Psoas muscle (tissue), 8 donors: ENCODE measurements around the gene GRIK5. TPM values are rescaled to one million over a fixed set of nuclear protein-coding genes. Genes with fewer than 3 reads are reported as not detected.
A peak's percentile ranks its signal among the peaks of the same experiment; 100 is the strongest.

ENCODE experiments used
- ATAC-seq, 4 donors: fragments of 200-7000 bp; cut with Tn5 transposase; one replicate each; pipeline ENCODE4 v1.9.1; 2020; ENCODE audit warnings: moderate library complexity in 3 of 4, mild to moderate bottlenecking in 2 of 4
- DNase-seq, 2 donors: peaks; one replicate each; pipeline ENCODE4 v3.0.0-alpha.2; 2020
- H3K27ac ChIP-seq: fragments of 200-600 bp; one replicate; pipeline ENCODE4 v1.8.0; 2022
- H3K27me3 ChIP-seq, 3 donors: fragments of 200-600 bp in 1 of 3; one replicate each; pipeline versions ENCODE4 v1.6.1 to v1.8.0; 2013 to 2022; ENCODE audit warnings: low read length in 2 of 3, mild to moderate bottlenecking in 2 of 3, moderate library complexity in 1 of 3; ENCODE audit not compliant: insufficient read depth in 3 of 3
- H3K36me3 ChIP-seq, 2 donors: fragments of 200-600 bp in 1 of 2; one replicate each; pipeline versions ENCODE4 v1.6.1 to v1.8.0; 2013 to 2022; ENCODE audit warnings: low read depth in 1 of 2, mild to moderate bottlenecking in 1 of 2, moderate library complexity in 1 of 2; ENCODE audit not compliant: insufficient read depth in 1 of 2
- H3K4me1 ChIP-seq: fragments of 200-600 bp; one replicate; pipeline ENCODE4 v1.8.0; 2022
- H3K4me3 ChIP-seq: fragments of 200-600 bp; one replicate; pipeline ENCODE4 v1.8.0; 2022; ENCODE audit warnings: mild to moderate bottlenecking
- H3K9me3 ChIP-seq: fragments of 200-600 bp; one replicate; pipeline ENCODE4 v1.8.0; 2022
- CTCF ChIP-seq: fragments of 200-600 bp; IDR thresholded peaks from one replicate; pipeline ENCODE4 v1.8.0; 2022; ENCODE audit warnings: antibody characterized with exemption
- WGBS, 3 donors: extraction: QIAGEN DNeasy Blood & Tissue Kit; methylation state at CpG; one replicate each; pipeline versions ENCODE4 v1.1.6 to v1.1.7; 2013; 5-methylcytosine and 5-hydroxymethylcytosine counted together
- intact Hi-C, 2 donors: fragments of 100-400 bp; cut with DNase I; formaldehyde crosslinking; loops; one replicate each; pipeline versions ENCODE4 v1.11.0 to v1.14.2; 2022
- polyA plus RNA-seq, 3 donors: library from polyadenylated mRNA; stranded (reverse); fragments of 200-250 nt; gene quantifications; one replicate each; pipeline ENCODE4 v1.2.3, GENCODE V29; 2013
- total RNA-seq, 4 donors: library from RNA; stranded (reverse); fragmentation: NEBNext Ultra II Directional in 2 of 4; extraction: Animal tissue kit (Norgen Biotek cat#: 25700) in 2 of 4; gene quantifications; one replicate each; pipeline versions ENCODE4 v1.2.1 to v1.2.4, GENCODE V29; 2021 to 2023
- donor health status: healthy with polysubstance abuse.
- donor health status: DM: no; HTN: no; CAD: no; lungs with moderate emphysema.
- donor health status: Bipolar disorder and iron deficiency.
- donor health status: healthy.
- donor health status: DM: yes; HTN: yes; CAD: no.
- donor health status: DM: no; HTN: no; CAD: no.
- donor health status: DM: no; HTN: no; CAD: no.
- donor health status: DM: yes; HTN: yes; CAD: no.

GRIK5 gene
- total and polyA plus RNA-seq, 7 donors: 0.26 to 0.88 (median 0.45) TPM

DNA sequence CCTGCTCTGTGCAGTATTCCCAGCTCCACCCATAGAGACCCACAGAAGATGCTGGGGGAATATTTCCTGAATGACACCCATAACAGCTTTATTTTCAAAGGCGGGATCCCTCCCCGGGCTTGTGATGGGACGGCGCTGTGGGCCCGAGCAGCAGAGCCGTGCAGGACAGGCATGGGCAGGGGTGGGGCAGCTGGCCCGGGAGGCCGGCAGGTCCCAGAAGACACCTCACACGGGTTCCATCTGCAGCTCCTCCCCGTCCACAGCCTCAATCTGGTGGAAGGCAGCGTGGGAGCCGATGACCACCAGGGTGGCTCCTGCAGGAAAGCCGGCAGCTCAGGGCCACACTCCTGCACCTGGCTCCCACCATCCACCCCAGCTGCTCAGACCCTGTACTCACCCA is 113.4 kb downstream of the GRIK5 start:
- no peak for DNase-seq

GRCh38 chr19:41955521-41955920 is 114.5 kb downstream of the GRIK5 start:
- ATAC-seq (no peak), DNase-seq (no peak)
- 73 to 78% (median 76%) methylated on average over 7 of the region's 7 CpGs for WGBS, 3 donors
- Histone ChIP-seq H3K36me3 (peaks cover 0 to 21% of the 10 kb centered on the region in 2 donors), H3K4me1 (peaks cover 16% of the 10 kb centered on the region), H3K4me3 (no peak overlapping the region), H3K27ac (no peak overlapping the region), H3K9me3 (no peaks in the 10 kb centered on the region), H3K27me3 (no peaks in the 10 kb centered on the region)
- no peak for TF ChIP-seq CTCF
- intact Hi-C loops: loop anchor here (5.0 kb wide), 2 partner anchors 73 to 93 kb away; partner anchors contain the start of genes RPS19 (in 2 of the 2) and ARHGEF1 (in 1 of the 2)

More for the DNA sequence above, 113.4 kb downstream of the GRIK5 start:
- H3K27me3 ChIP-seq: no peaks in the 10 kb centered on the region
- TF ChIP-seq CTCF: no peak
- intact Hi-C loops: loop anchor here (5.0 kb wide), 2 partner anchors 74 to 94 kb away; partner anchors contain the start of genes RPS19 (in 2 of the 2) and ARHGEF1 (in 1 of the 2)
- H3K4me3 ChIP-seq: no peak overlapping the region
- ATAC-seq: no peak
- H3K27ac ChIP-seq: no peak overlapping the region
- peaks cover 0 to 21% of the 10 kb centered on the region in 2 donors for H3K36me3 ChIP-seq
- no peaks in the 10 kb centered on the region for H3K9me3 ChIP-seq
- peaks cover 16% of the 10 kb centered on the region for H3K4me1 ChIP-seq
- 79 to 87% (median 83%) methylated on average over 13 of the region's 13 CpGs for WGBS, 3 donors

DNA sequence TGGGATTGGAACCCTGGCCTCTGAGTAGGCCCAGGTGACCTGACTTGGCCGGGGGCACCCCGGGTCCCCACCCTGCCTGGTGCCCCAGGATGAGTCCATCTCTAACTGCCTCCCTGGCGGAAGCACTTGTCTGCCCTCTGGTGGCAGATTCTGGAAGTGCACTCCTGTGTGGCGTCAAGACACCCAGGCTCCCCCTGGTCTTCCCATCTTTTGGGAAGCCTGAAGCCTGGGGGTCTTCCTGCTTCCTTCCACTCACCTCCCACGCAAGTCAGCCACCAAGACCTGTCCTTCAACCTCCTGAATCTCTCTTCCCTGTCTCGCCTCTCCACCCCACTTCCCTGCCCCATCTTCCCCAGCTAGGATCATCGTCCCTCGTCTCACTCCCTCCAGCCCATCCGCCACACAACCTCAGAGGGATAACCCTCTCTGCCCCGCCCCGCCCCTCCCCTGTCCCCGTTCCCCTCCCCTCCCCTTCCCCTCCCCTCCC is 118.3 kb downstream of the GRIK5 start:
- ATAC-seq (peak; percentile 65 to 87 (median 78)), DNase-seq (peak; percentile 76 to 88)
- 2 to 6% (median 3%) methylated on average over 10 to 12 of the region's 12 CpGs for WGBS, 3 donors
- peak; percentile 99 for TF ChIP-seq CTCF
- peaks cover 0 to 17% of the 10 kb centered on the region in 2 donors for H3K36me3 ChIP-seq
- intact Hi-C loops: no loop called here
- H3K4me3 ChIP-seq: no peak overlapping the region
- H3K9me3 ChIP-seq: no peaks in the 10 kb centered on the region
- H3K4me1 ChIP-seq: no peaks in the 10 kb centered on the region
- no peak overlapping the region for H3K27ac ChIP-seq
- H3K27me3 ChIP-seq: no peaks in the 10 kb centered on the region

Other genes starting within 250 kb of the GRIK5 start
- not detected for gene LYPD4, start 225.5 kb downstream of the GRIK5 start, total RNA-seq
- not detected for gene LYPD4, start 225.5 kb downstream of the GRIK5 start, polyA plus RNA-seq
- not detected for gene DMRTC2, start 225.2 kb downstream of the GRIK5 start, total RNA-seq
- not detected for gene DMRTC2, start 225.2 kb downstream of the GRIK5 start, polyA plus RNA-seq
- 100 to 1,000 TPM; 593 to 962 (median 730) TPM for gene RPS19, start 210.0 kb downstream of the GRIK5 start, total RNA-seq
- gene RPS19, start 210.0 kb downstream of the GRIK5 start, polyA plus RNA-seq: 1,000 to 10,000 TPM; 1,218 to 2,236 (median 1,284) TPM
- 1 to 10 TPM in 2 of 4 donors, under 1 TPM in 2; 0.30 to 1.4 (median 0.91) TPM for gene CD79A, start 192.9 kb downstream of the GRIK5 start, total RNA-seq
- 1 to 10 TPM in 1 of 3 donors, under 1 TPM in 2; 0.30 to 1.3 (median 0.87) TPM for gene CD79A, start 192.9 kb downstream of the GRIK5 start, polyA plus RNA-seq
- gene ARHGEF1, start 187.0 kb downstream of the GRIK5 start, total RNA-seq: 10 to 100 TPM; 15.8 to 22.2 (median 21.3) TPM
- 10 to 100 TPM; 20.4 to 28.0 (median 20.7) TPM for gene ARHGEF1, start 187.0 kb downstream of the GRIK5 start, polyA plus RNA-seq
- gene ERFL, start 141.8 kb downstream of the GRIK5 start, total RNA-seq: not detected
- under 1 TPM in 1 of 3 donors, not detected in 2; 0.03 TPM for gene ERFL, start 141.8 kb downstream of the GRIK5 start, polyA plus RNA-seq
- gene RABAC1, start 110.9 kb downstream of the GRIK5 start, total RNA-seq: 10 to 100 TPM; 48.9 to 65.3 (median 55.9) TPM
- 100 to 1,000 TPM in 2 of 3 donors, 10 to 100 TPM in 1; 97.6 to 131 (median 102) TPM for gene RABAC1, start 110.9 kb downstream of the GRIK5 start, polyA plus RNA-seq
- under 1 TPM in 2 of 4 donors, not detected in 2; 0.15 to 0.24 TPM for gene ATP1A3, start 76.0 kb downstream of the GRIK5 start, total RNA-seq
- under 1 TPM in 2 of 3 donors, not detected in 1; 0.12 to 0.17 TPM for gene ATP1A3, start 76.0 kb downstream of the GRIK5 start, polyA plus RNA-seq
- gene ZNF574, start 6.0 kb upstream of the GRIK5 start, total RNA-seq: 10 to 100 TPM in 2 of 4 donors, 1 to 10 TPM in 2; 8.7 to 11.2 (median 9.8) TPM
- 1 to 10 TPM; 6.4 to 8.4 (median 6.9) TPM for gene ZNF574, start 6.0 kb upstream of the GRIK5 start, polyA plus RNA-seq
- gene POU2F2, start 62.2 kb upstream of the GRIK5 start, total RNA-seq: under 1 TPM; 0.30 to 0.86 (median 0.58) TPM
- gene POU2F2, start 62.2 kb upstream of the GRIK5 start, polyA plus RNA-seq: under 1 TPM; 0.14 to 0.46 (median 0.26) TPM
- gene DEDD2, start 147.5 kb upstream of the GRIK5 start, total RNA-seq: 10 to 100 TPM in 3 of 4 donors, 1 to 10 TPM in 1; 8.8 to 22.5 (median 11.6) TPM
- 10 to 100 TPM; 11.6 to 26.1 (median 20.5) TPM for gene DEDD2, start 147.5 kb upstream of the GRIK5 start, polyA plus RNA-seq
- gene ZNF526, start 150.1 kb upstream of the GRIK5 start, total RNA-seq: 1 to 10 TPM; 4.2 to 7.9 (median 6.0) TPM
- gene ZNF526, start 150.1 kb upstream of the GRIK5 start, polyA plus RNA-seq: 1 to 10 TPM; 3.4 to 7.4 (median 5.0) TPM
- gene GSK3A, start 172.4 kb upstream of the GRIK5 start, total RNA-seq: 10 to 100 TPM; 48.7 to 64.8 (median 58.1) TPM
- gene GSK3A, start 172.4 kb upstream of the GRIK5 start, polyA plus RNA-seq: 100 to 1,000 TPM in 1 of 3 donors, 10 to 100 TPM in 2; 70.1 to 117 (median 81.1) TPM
- gene ERF, start 184.9 kb upstream of the GRIK5 start, total RNA-seq: 10 to 100 TPM; 10.0 to 13.5 (median 11.8) TPM
- gene ERF, start 184.9 kb upstream of the GRIK5 start, polyA plus RNA-seq: 10 to 100 TPM in 2 of 3 donors, 1 to 10 TPM in 1; 7.1 to 11.7 (median 11.4) TPM
- 10 to 100 TPM; 28.8 to 55.0 (median 44.2) TPM for gene CIC, start 199.0 kb upstream of the GRIK5 start, total RNA-seq
- 10 to 100 TPM; 17.1 to 39.3 (median 18.1) TPM for gene CIC, start 199.0 kb upstream of the GRIK5 start, polyA plus RNA-seq
- gene PRR19, start 231.9 kb upstream of the GRIK5 start, total RNA-seq: under 1 TPM in 2 of 4 donors, not detected in 2; 0.19 to 0.51 TPM
- gene PRR19, start 231.9 kb upstream of the GRIK5 start, polyA plus RNA-seq: under 1 TPM; 0.17 to 0.73 (median 0.60) TPM
- 1 to 10 TPM; 4.0 to 7.4 (median 6.4) TPM for gene PAFAH1B3, start 232.4 kb upstream of the GRIK5 start, total RNA-seq
- 10 to 100 TPM; 12.8 to 17.1 (median 14.8) TPM for gene PAFAH1B3, start 232.4 kb upstream of the GRIK5 start, polyA plus RNA-seq
- 1 to 10 TPM in 1 of 4 donors, under 1 TPM in 2, not detected in 1; 0.50 to 1.1 (median 0.52) TPM for gene TMEM145, start 243.1 kb upstream of the GRIK5 start, total RNA-seq
- 1 to 10 TPM in 1 of 3 donors, under 1 TPM in 2; 0.21 to 2.5 (median 0.57) TPM for gene TMEM145, start 243.1 kb upstream of the GRIK5 start, polyA plus RNA-seq